ENCODE results near the gene LRP5. TPM values are rescaled to one million over a fixed set of nuclear protein-coding genes. Genes with fewer than 3 reads are reported as not detected.

Gene LRP5
- total and polyA plus RNA-seq, 2 experiments from 2014 or later, result 26.9 to 51.1 TPM

DNA sequence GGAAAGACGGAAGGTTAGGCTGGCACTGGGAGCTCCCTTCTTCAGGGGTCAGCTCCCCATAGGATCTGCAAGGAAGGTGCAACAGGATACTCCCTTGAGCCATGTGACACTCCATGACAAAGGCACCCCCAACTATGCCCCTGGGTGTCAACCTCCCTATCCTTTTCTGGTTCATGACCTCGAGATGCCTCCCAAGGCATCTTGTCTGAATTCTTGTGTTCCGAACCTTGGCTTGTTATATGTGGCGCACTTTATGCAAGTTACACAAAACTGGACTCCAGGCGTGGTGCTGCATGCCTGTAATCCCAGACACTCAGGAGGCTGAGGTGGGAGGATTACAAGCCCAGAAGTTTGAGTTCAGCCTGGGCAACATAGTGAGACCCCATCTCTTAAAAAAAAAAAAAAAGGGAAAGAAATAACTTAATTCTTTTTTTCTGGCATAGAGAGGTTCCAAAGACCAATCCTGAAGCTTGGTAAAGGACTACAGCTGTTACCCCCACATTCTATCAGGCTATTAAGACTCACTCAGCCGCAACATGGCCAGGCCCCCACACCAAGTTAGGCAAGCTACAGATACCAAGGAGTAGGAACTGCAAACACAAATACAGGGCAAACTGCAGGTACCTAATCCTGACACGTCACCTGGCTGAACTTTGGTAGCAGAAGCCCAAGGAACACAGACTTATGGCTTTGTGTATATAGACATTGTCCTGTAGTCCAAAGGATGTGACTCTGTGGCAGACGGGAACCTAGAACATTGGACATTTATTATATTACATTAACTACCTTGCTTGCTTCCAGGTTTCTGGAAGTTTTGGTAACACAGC lies 42.0 kb upstream of the LRP5 start:
- H3K27ac Mint-ChIP-seq, result 0 out of 2 replicates have a peak overlapping the region, but pooled peaks have one; percentile 63
- H3K4me1 Mint-ChIP-seq, result peaks cover 13% of the 10 kb centered on the region
- ATAC-seq (no peak), DNase-seq (ENCODE audit: low spot score) (no peak)
- Histone ChIP-seq H3K4me2 (peak overlapping the region; percentile 82), H3K27me3 (ENCODE audit: insufficient read depth) (no peaks in the 10 kb centered on the region), H3K9me2 (ENCODE audit: insufficient read depth) (no peaks in the 10 kb centered on the region), H3K27ac (ENCODE audit: low read depth) (no peak overlapping the region), H3K36me3 (ENCODE audit: insufficient read depth) (peaks cover 3% of the 10 kb centered on the region; the same call in 1 of the 2 replicates), H4K20me1 (replicated peaks; ENCODE audit: insufficient read depth) (no peaks in the 10 kb centered on the region; the same call in none of the 2 replicates), H2AFZ (no peak overlapping the region), H3F3A (replicated peaks; ENCODE audit: low read depth) (peaks cover 6% of the 10 kb centered on the region; the same call in 1 of the 2 replicates), H3K4me1 (ENCODE audit: insufficient read depth) (peaks cover 7% of the 10 kb centered on the region; the same call in 1 of the 2 replicates), H3K4me3 (peak overlapping the region; percentile 96), H3K79me2 (replicated peaks; ENCODE audit: insufficient read depth) (peaks cover 30% of the 10 kb centered on the region)
- TF ChIP-seq ZNF114 (CRISPR knock-in tag; IDR thresholded peaks at IDR 0.05) (no peak), ETS1 (IDR thresholded peaks at IDR 0.05) (no peak), EZH2 (IDR thresholded peaks at IDR 0.05; ENCODE audit: low read depth, unreplicated experiment) (no peak), ZNF462 (CRISPR knock-in tag; IDR thresholded peaks at IDR 0.05) (no peak), CREB1 (CRISPR knock-in tag; IDR thresholded peaks at IDR 0.05; ENCODE audit: low read depth) (no peak), EZH2phosphoT487 (IDR thresholded peaks at IDR 0.05; ENCODE audit: unreplicated experiment) (no peak), NANOG (IDR thresholded peaks at IDR 0.05; ENCODE audit: borderline replicate concordance) (no peak), POLR2AphosphoS5 (IDR thresholded peaks at IDR 0.05; ENCODE audit: low read depth) (no peak), REST (IDR thresholded peaks at IDR 0.05; ENCODE audit: unreplicated experiment) (no peak), STAT1 (IDR thresholded peaks at IDR 0.05; ENCODE audit: unreplicated experiment) (no peak), ZNF331 (CRISPR knock-in tag; IDR thresholded peaks at IDR 0.05; ENCODE audit: low read depth) (no peak), CTCF (conservative IDR thresholded peaks at IDR 0.05; ENCODE audit: low read depth in 2 of 2) (no peak), JUNB (IDR thresholded peaks at IDR 0.05; ENCODE audit: unreplicated experiment) (no peak)
- H3K36me3 Mint-ChIP-seq (ENCODE audit: low read depth), result peaks cover 26% of the 10 kb centered on the region
- H3K9me3 Mint-ChIP-seq, result no peaks in the 10 kb centered on the region
- H3K4me3 Mint-ChIP-seq, result peak overlapping the region; percentile 99
- peaks cover 2% of the 10 kb centered on the region for H3K27me3 Mint-ChIP-seq (ENCODE audit: insufficient read depth, low read depth, poor library complexity)
